Loucy (cell line): Measurements from ENCODE around the gene UBA5.

ENCODE experiments used
- EZH2phosphoT487 ChIP-seq: fragments of 200-600 bp; IDR thresholded peaks from 2 replicates; pipeline ENCODE4 v1.6.1; 2018; ENCODE audit warnings: antibody characterized with exemption, mild to moderate bottlenecking, moderate library complexity, borderline replicate concordance
- TF ChIP-seq, protein P1 (sequence below): fragments of 200-600 bp; sonication (generic); conservative IDR thresholded peaks from 2 replicates; pipeline ENCODE4 v1.5.1; 2014; ENCODE audit warnings: mild to moderate bottlenecking, antibody characterized with exemption, low read length

DNA sequence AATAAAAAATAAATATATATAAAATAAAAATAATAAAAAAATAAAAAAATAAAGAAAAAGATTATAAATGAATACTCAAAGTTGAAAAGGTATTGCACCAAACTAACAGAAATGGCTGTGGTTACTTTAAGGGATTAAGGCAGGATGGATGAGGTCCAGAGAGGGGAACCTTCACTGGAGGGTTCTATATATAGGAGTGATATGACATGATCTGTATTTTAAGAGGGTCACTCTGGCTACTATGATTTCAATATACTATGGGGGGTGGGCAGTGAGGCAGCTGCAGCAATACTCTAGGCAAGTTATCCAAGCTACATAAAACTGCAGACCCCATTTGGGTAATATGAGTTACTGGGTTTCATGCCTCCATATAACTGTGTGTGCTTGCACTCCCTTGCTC is 25.1 kb upstream of the UBA5 start:
- TF ChIP-seq, protein P1, sequence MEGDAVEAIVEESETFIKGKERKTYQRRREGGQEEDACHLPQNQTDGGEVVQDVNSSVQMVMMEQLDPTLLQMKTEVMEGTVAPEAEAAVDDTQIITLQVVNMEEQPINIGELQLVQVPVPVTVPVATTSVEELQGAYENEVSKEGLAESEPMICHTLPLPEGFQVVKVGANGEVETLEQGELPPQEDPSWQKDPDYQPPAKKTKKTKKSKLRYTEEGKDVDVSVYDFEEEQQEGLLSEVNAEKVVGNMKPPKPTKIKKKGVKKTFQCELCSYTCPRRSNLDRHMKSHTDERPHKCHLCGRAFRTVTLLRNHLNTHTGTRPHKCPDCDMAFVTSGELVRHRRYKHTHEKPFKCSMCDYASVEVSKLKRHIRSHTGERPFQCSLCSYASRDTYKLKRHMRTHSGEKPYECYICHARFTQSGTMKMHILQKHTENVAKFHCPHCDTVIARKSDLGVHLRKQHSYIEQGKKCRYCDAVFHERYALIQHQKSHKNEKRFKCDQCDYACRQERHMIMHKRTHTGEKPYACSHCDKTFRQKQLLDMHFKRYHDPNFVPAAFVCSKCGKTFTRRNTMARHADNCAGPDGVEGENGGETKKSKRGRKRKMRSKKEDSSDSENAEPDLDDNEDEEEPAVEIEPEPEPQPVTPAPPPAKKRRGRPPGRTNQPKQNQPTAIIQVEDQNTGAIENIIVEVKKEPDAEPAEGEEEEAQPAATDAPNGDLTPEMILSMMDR: no peak
- no peak for TF ChIP-seq EZH2phosphoT487
